CD4-positive, alpha-beta T cell (primary cell): Measurements from ENCODE around the gene ENTPD2. TPM values are rescaled to one million over a fixed set of nuclear protein-coding genes. Genes with fewer than 3 reads are reported as not detected.
A peak's percentile ranks its signal among the peaks of the same experiment; 100 is the strongest.

Experiments used
- ATAC-seq: fragments of 200-7000 bp; cut with Tn5 transposase; one replicate; pipeline ENCODE4 v1.10.0; 2022; ENCODE audit warnings: mild to moderate bottlenecking; ENCODE audit not compliant: poor library complexity
- CTCF ChIA-PET: fragments of 350-600 bp; sonication (Branson Sonifier 250); formaldehyde crosslinking; loops from one replicate; lab custom pipeline; 2021; ENCODE audit warnings: antibody characterized with exemption, inconsistent platforms; lab: Charles Lee
- POLR2A ChIA-PET: fragments of 350-600 bp; sonication (Branson Sonifier 250); formaldehyde crosslinking; loops from one replicate; lab custom pipeline; 2021; ENCODE audit warnings: antibody characterized with exemption, inconsistent platforms; lab: Charles Lee
- DNase-seq, 14 experiments: peaks; one replicate each; pipeline ENCODE4 v3.0.0-alpha.2; 2013 to 2020; ENCODE audit warnings: mixed read lengths in 2 of 14
- H3K27ac ChIP-seq, 2 donors: one replicate each; pipeline versions ENCODE4 v1.5.1 to v1.7.0; 2013; ENCODE audit warnings: low read length in 2 of 2, low read depth in 1 of 2, mild to moderate bottlenecking in 1 of 2
- H3K27me3 ChIP-seq, 2 experiments: 1 replicate in 1 of 2; 2 replicates in 1 of 2; pipeline versions ENCODE4 v1.6.1 to v1.7.0; 2013; ENCODE audit warnings: low read length in 2 of 2, control low read depth in 1 of 2, mild to moderate bottlenecking in 1 of 2, moderate library complexity in 1 of 2; ENCODE audit not compliant: insufficient read depth in 2 of 2, control insufficient read depth in 1 of 2
- H3K36me3 ChIP-seq: one replicate; pipeline ENCODE4 v1.6.1; 2013; ENCODE audit warnings: low read length, control low read depth; ENCODE audit not compliant: insufficient read depth
- H3K4me1 ChIP-seq: one replicate; pipeline ENCODE4 v1.6.1; 2013; ENCODE audit warnings: low read length, control low read depth; ENCODE audit not compliant: insufficient read depth
- H3K4me3 ChIP-seq: one replicate; pipeline ENCODE4 v1.5.1; 2013; ENCODE audit warnings: mild to moderate bottlenecking, low read length, moderate library complexity
- H3K9me3 ChIP-seq, 2 experiments: 1 replicate in 1 of 2; 2 replicates in 1 of 2; pipeline versions ENCODE4 v1.6.1 to v1.7.0; 2013; ENCODE audit warnings: low read length in 2 of 2, mild to moderate bottlenecking in 2 of 2, control low read depth in 1 of 2, moderate library complexity in 1 of 2; ENCODE audit not compliant: control insufficient read depth in 1 of 2, insufficient read depth in 1 of 2
- H3K27ac Mint-ChIP-seq: one replicate; pipeline ENCODE4 v1.8.0; 2020; ENCODE audit warnings: mixed read lengths
- H3K27me3 Mint-ChIP-seq: one replicate; pipeline ENCODE4 v1.8.0; 2021; ENCODE audit warnings: mixed read lengths
- H3K36me3 Mint-ChIP-seq: one replicate; pipeline ENCODE4 v1.8.0; 2021; ENCODE audit warnings: low read depth, mixed read lengths
- H3K4me1 Mint-ChIP-seq: one replicate; pipeline ENCODE4 v1.8.0; 2021; ENCODE audit warnings: low read depth, mixed read lengths
- H3K4me3 Mint-ChIP-seq: one replicate; pipeline ENCODE4 v1.8.0; 2020; ENCODE audit warnings: mild to moderate bottlenecking, mixed read lengths
- H3K9me3 Mint-ChIP-seq: one replicate; pipeline ENCODE4 v1.8.0; 2020; ENCODE audit warnings: mixed read lengths
- CTCF ChIP-seq: fragments of 200-600 bp; IDR thresholded peaks from one replicate; pipeline ENCODE4 v1.8.0; 2022; ENCODE audit warnings: antibody characterized with exemption, mild to moderate bottlenecking
- intact Hi-C, 2 experiments: fragments of 100-400 bp; cut with DNase I in 1 of 2; cut with micrococcal nuclease in 1 of 2; formaldehyde crosslinking; loops; one replicate each; pipeline versions ENCODE4 v1.15.1 to v1.9.0; 2023 to 2025; cut with DNase I, micrococcal nuclease
- total RNA-seq, 174 experiments: library from RNA in 2 of 174; stranded (reverse) in 2 of 174; gene quantifications; one replicate each; pipeline ENCODE4 v1.2.3 and lab custom pipeline; 2021 to 2026

ENTPD2 gene
- total RNA-seq, 2 experiments from 2014 or later = not detected

GRCh38 chr9:137031904-137032640, 21.8 kb downstream of the ENTPD2 start, which contains the start of gene FUT7:
Gene FUT7, minus strand, starts transcription at chr9:137032088. Its CDS starts 97 bp downstream, at chr9:137031991.
- Histone ChIP-seq H3K27ac (peak within 1 kb of the TSS; percentile 13 to 55), H3K36me3 (no peaks in the 10 kb centered on the region), H3K4me1 (peaks cover 75% of the 10 kb centered on the region), H3K27me3 (no peaks in the 10 kb centered on the region), H3K4me3 (peak within 1 kb of the TSS; percentile 68), H3K9me3 (no peaks in the 10 kb centered on the region)
- DNase-seq = peak in 4 of 14 experiments; percentile 46 to 70 (median 61)
- TF ChIP-seq CTCF = no peak
- Mint-ChIP-seq H3K36me3 (no peaks in the 10 kb centered on the region), H3K27ac (peak within 1 kb of the TSS; percentile 77), H3K9me3 (no peaks in the 10 kb centered on the region), H3K27me3 (no peaks in the 10 kb centered on the region), H3K4me1 (peaks cover 51% of the 10 kb centered on the region), H3K4me3 (peak within 1 kb of the TSS; percentile 88)
- intact Hi-C loops = no loop called here
- POLR2A ChIA-PET = interaction anchor here (0.7 to 1.6 kb wide), 2 partner anchors 54 to 55 kb away, joined by 3 to 7 read pairs; partner anchors contain the start of gene MAN1B1
- CTCF ChIA-PET = interaction anchor here (1.0 to 1.5 kb wide), 3 partner anchors 36 to 190 kb away, joined by 3 to 4 read pairs (median 3); partner anchors contain the start of gene AJM1
- ATAC-seq = no peak

- peaks cover 87% of the 10 kb centered on the region for H3K4me1 ChIP-seq
- peak in 6 of 14 experiments; percentile 29 to 76 (median 54) for DNase-seq
- Mint-ChIP-seq H3K27ac (peak overlapping the region; percentile 59), H3K27me3 (no peaks in the 10 kb centered on the region), H3K36me3 (no peaks in the 10 kb centered on the region), H3K4me3 (peak overlapping the region; percentile 86), H3K9me3 (no peaks in the 10 kb centered on the region), H3K4me1 (peaks cover 55% of the 10 kb centered on the region)
- no peaks in the 10 kb centered on the region for H3K27me3 ChIP-seq
- TF ChIP-seq CTCF = no peak
- ChIA-PET CTCF (interaction anchor here (1.3 to 3.0 kb wide), 3 partner anchors 16 to 83 kb away, joined by 3 to 23 read pairs (median 6); partner anchors contain the start of genes NPDC1 and PAXX), POLR2A (interaction anchor here (1.6 kb wide), 1 partner anchor 56 kb away, joined by 7 read pairs; the partner anchor contains the start of gene MAN1B1)
- no peaks in the 10 kb centered on the region for H3K36me3 ChIP-seq
- H3K4me3 ChIP-seq = peak overlapping the region; percentile 68
- intact Hi-C loops = no loop called here
- no peak for ATAC-seq
- no peaks in the 10 kb centered on the region for H3K9me3 ChIP-seq
- H3K27ac ChIP-seq = peak overlapping the region; percentile 13 to 55
These were observed 23.0 kb downstream of the ENTPD2 start for GRCh38 chr9:137030538-137031527.

GRCh38 chr9:137030006-137030405, 23.9 kb downstream of the ENTPD2 start:
- CTCF ChIA-PET = interaction anchor here (0.5 to 3.0 kb wide), 20 partner anchors 9 to 272 kb away, joined by 3 to 23 read pairs (median 5); partner anchors contain the start of genes AJM1, CLIC3, FBXW5 and LCN8
- intact Hi-C loops = no loop called here

More at GRCh38 chr9:137030006-137030405, 23.9 kb downstream of the ENTPD2 start:
- POLR2A ChIA-PET = interaction anchor here (0.6 to 2.4 kb wide), 5 partner anchors 38 to 302 kb away, joined by 3 to 11 read pairs (median 6); partner anchors contain the start of genes MAN1B1, PAXX and TRAF2
- H3K4me3 Mint-ChIP-seq = peak overlapping the region; percentile 90
- H3K9me3 Mint-ChIP-seq = no peaks in the 10 kb centered on the region
- H3K27ac Mint-ChIP-seq = no peak overlapping the region
- no peaks in the 10 kb centered on the region for H3K36me3 Mint-ChIP-seq
- no peaks in the 10 kb centered on the region for H3K36me3 ChIP-seq
- H3K4me3 ChIP-seq = peak overlapping the region; percentile 68
- no peak for ATAC-seq
- no peaks in the 10 kb centered on the region for H3K9me3 ChIP-seq
- no peak for DNase-seq
- no peaks in the 10 kb centered on the region for H3K27me3 ChIP-seq
- H3K4me1 Mint-ChIP-seq = peaks cover 51% of the 10 kb centered on the region
- peaks cover 86% of the 10 kb centered on the region for H3K4me1 ChIP-seq
- no peak for TF ChIP-seq CTCF
- peak overlapping the region in 1 of 2 donors; percentile 41 for H3K27ac ChIP-seq
- no peaks in the 10 kb centered on the region for H3K27me3 Mint-ChIP-seq
